T-helper 1 cell treated with Interleukin-12 subunit alpha and Interleukin-12 subunit beta and Interleukin-4 antibody, amounts not matched to agents 30 μg/mL and 1 μg/mL, for 36 hours (primary cell): Measurements from ENCODE around the gene HDAC8.

Experiments
- H3K27ac Mint-ChIP-seq: one replicate; pipeline ENCODE4 v1.8.0; 2021; ENCODE audit warnings: mild to moderate bottlenecking, mixed read lengths
- H3K27me3 Mint-ChIP-seq: one replicate; pipeline ENCODE4 v1.8.0; 2021; ENCODE audit warnings: low read depth, mixed read lengths
- H3K36me3 Mint-ChIP-seq: one replicate; pipeline ENCODE4 v1.8.0; 2021; ENCODE audit warnings: low read depth, mixed read lengths
- H3K4me1 Mint-ChIP-seq: one replicate; pipeline ENCODE4 v1.8.0; 2021; ENCODE audit warnings: low read depth, mixed read lengths
- H3K4me3 Mint-ChIP-seq: one replicate; pipeline ENCODE4 v1.8.0; 2021; ENCODE audit warnings: mild to moderate bottlenecking, moderate library complexity, mixed read lengths
- H3K9me3 Mint-ChIP-seq: one replicate; pipeline ENCODE4 v1.8.0; 2021; ENCODE audit warnings: mixed read lengths

The HDAC8 gene

DNA sequence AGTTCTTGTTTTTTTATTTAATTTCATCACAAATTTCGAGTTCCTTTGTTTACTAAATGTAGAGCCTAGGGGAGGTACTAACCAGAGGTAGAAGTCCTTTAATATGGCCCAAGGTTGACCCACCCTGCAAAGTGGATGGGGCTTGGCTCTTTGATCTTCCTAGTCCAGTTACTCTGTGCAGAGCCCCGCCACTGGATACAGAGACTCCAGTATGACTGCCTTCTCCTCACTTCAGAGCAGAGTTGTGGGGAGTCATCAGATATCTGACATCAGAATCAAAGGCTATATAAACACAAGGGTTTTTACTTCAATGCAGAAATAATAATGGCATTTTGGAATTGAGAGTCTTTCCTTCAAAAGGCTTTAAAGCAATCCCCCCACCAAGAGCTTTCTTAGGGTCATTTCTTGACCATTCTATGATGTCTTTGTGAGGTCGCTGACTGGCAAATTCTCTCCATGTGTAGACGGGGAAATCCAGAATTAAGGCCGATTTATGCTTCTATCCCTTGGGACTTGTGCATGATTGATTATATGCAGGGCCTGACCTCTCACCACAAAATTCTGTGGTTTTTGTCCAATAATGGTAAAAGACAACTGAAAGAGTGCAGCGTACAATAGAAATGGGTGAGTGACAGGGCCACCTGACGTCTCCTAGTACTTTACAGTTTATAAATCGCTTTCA, 178.7 kb downstream of the HDAC8 start:
- Mint-ChIP-seq H3K36me3 (no peaks in the 10 kb centered on the region), H3K9me3 (no peaks in the 10 kb centered on the region), H3K27ac (no peak overlapping the region), H3K27me3 (no peaks in the 10 kb centered on the region), H3K4me3 (no peak overlapping the region), H3K4me1 (no peaks in the 10 kb centered on the region)

GRCh38 chrX:72392816-72393800, 179.5 kb downstream of the HDAC8 start:
- Mint-ChIP-seq H3K27ac (no peak overlapping the region), H3K9me3 (no peaks in the 10 kb centered on the region), H3K4me3 (no peak overlapping the region), H3K36me3 (no peaks in the 10 kb centered on the region), H3K4me1 (no peaks in the 10 kb centered on the region), H3K27me3 (no peaks in the 10 kb centered on the region)

GRCh38 chrX:72392042-72392441, 180.6 kb downstream of the HDAC8 start:
- Mint-ChIP-seq H3K27ac (no peak overlapping the region), H3K9me3 (no peaks in the 10 kb centered on the region), H3K4me1 (no peaks in the 10 kb centered on the region), H3K4me3 (no peak overlapping the region), H3K27me3 (no peaks in the 10 kb centered on the region), H3K36me3 (peaks cover 3% of the 10 kb centered on the region)

GRCh38 chrX:72387247-72387646, 185.4 kb downstream of the HDAC8 start:
- Mint-ChIP-seq H3K4me3 (no peak overlapping the region), H3K4me1 (peaks cover 3% of the 10 kb centered on the region), H3K27me3 (no peaks in the 10 kb centered on the region), H3K27ac (no peak overlapping the region), H3K9me3 (no peaks in the 10 kb centered on the region), H3K36me3 (peaks cover 3% of the 10 kb centered on the region)

DNA sequence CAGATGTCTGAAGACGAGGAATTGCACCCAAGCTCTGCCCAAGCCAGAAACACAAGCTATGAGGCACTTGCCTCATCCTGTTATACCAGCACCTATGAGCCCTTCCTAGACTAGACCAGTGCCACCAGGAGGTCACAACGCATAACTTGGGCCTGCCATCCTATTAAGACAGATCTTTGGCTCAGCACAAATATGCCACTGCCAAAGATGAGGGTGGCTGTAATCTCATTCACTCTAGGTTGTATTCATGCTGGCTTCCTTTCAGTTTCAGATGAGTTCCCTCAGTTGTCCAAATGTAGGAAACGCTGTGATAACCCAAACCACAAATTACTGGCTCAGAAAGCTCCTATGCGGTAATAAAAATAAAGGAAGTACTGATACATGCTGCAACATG, 190.4 kb downstream of the HDAC8 start:
- Mint-ChIP-seq H3K4me3 (no peak overlapping the region), H3K27me3 (no peaks in the 10 kb centered on the region), H3K4me1 (peaks cover 3% of the 10 kb centered on the region), H3K36me3 (no peaks in the 10 kb centered on the region), H3K9me3 (no peaks in the 10 kb centered on the region), H3K27ac (no peak overlapping the region)

- Mint-ChIP-seq H3K36me3 (no peaks in the 10 kb centered on the region), H3K4me1 (peaks cover 3% of the 10 kb centered on the region), H3K4me3 (no peak overlapping the region), H3K27ac (no peak overlapping the region), H3K9me3 (no peaks in the 10 kb centered on the region), H3K27me3 (no peaks in the 10 kb centered on the region)
These were observed 191.0 kb downstream of the HDAC8 start for GRCh38 chrX:72381439-72382201.

DNA sequence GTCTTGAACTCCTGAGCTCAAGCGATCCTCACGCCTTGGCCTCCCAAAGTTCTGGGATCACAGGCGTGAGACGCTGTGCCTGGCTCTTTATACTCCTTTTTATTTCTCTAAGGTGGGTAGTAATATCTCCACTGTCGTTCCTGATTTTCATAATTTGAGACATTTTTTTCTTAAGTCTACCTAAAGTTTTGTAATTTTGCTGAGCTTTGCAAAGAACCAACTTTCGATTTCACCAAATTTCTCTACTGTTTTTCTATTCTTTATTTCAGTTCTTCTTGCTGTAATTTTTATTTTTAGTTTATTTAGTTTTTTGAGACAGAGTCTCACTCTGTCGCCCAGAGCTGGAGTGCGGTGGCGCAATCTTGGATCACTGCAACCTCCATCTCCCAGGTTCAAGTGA, 196.5 kb downstream of the HDAC8 start:
- Mint-ChIP-seq H3K4me3 (no peak overlapping the region), H3K27ac (no peak overlapping the region), H3K36me3 (no peaks in the 10 kb centered on the region), H3K4me1 (no peaks in the 10 kb centered on the region), H3K27me3 (no peaks in the 10 kb centered on the region), H3K9me3 (no peaks in the 10 kb centered on the region)

GRCh38 chrX:72373136-72373535, 199.5 kb downstream of the HDAC8 start:
- H3K27ac Mint-ChIP-seq: no peak overlapping the region
- no peak overlapping the region for H3K4me3 Mint-ChIP-seq
- H3K27me3 Mint-ChIP-seq: no peaks in the 10 kb centered on the region
- H3K36me3 Mint-ChIP-seq: peaks cover 3% of the 10 kb centered on the region
- no peaks in the 10 kb centered on the region for H3K4me1 Mint-ChIP-seq
- H3K9me3 Mint-ChIP-seq: no peaks in the 10 kb centered on the region

DNA sequence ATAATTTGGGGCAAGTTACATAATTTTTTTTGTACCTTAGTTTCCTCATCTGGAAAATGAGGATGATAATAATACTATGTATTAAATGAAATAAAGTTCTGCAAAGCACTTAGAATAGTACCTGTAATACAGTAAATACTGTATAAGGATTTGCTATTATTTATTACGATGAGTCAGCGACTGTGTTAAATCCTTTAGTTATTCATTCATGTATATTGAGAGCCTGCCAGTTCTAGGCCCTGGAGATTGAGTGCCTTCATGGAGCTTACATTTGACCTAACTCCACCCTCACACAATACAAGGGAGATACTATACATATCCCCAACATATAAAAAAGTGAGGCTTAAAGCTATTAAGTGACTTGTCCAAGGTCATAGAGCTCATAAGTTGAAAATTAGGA, 199.9 kb downstream of the HDAC8 start:
- no peak overlapping the region for H3K27ac Mint-ChIP-seq
- H3K4me3 Mint-ChIP-seq: no peak overlapping the region
- H3K9me3 Mint-ChIP-seq: no peaks in the 10 kb centered on the region
- no peaks in the 10 kb centered on the region for H3K4me1 Mint-ChIP-seq
- H3K36me3 Mint-ChIP-seq: peaks cover 3% of the 10 kb centered on the region
- no peaks in the 10 kb centered on the region for H3K27me3 Mint-ChIP-seq

DNA sequence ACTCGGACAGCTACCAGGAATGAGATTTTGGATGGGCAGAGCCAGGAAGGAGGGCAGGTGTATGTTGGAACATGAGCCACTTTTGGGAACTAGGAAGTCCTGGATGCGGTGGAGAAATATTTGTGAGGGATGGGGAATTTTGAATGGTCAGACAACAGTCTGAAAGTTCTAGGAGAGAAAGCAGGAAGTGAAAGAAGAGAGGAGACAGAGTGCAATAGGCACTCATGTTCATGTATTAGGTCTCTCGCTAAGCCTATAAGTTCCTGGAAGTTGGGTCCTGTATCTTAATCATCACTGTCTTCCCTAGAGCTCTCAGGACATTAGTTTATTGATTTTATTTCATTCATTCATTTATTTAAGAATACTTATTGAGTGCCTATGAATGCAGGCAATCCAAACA, 201.2 kb downstream of the HDAC8 start:
- peaks cover 3% of the 10 kb centered on the region for H3K36me3 Mint-ChIP-seq
- no peaks in the 10 kb centered on the region for H3K9me3 Mint-ChIP-seq
- H3K27ac Mint-ChIP-seq: no peak overlapping the region
- no peaks in the 10 kb centered on the region for H3K4me1 Mint-ChIP-seq
- no peak overlapping the region for H3K4me3 Mint-ChIP-seq
- no peaks in the 10 kb centered on the region for H3K27me3 Mint-ChIP-seq

GRCh38 chrX:72368796-72369195, 203.8 kb downstream of the HDAC8 start:
- H3K27ac Mint-ChIP-seq: no peak overlapping the region
- no peaks in the 10 kb centered on the region for H3K9me3 Mint-ChIP-seq
- no peak overlapping the region for H3K4me3 Mint-ChIP-seq
- H3K4me1 Mint-ChIP-seq: no peaks in the 10 kb centered on the region
- peaks cover 5% of the 10 kb centered on the region for H3K36me3 Mint-ChIP-seq
- no peaks in the 10 kb centered on the region for H3K27me3 Mint-ChIP-seq

- Mint-ChIP-seq H3K4me3 (no peak overlapping the region), H3K4me1 (no peaks in the 10 kb centered on the region), H3K27me3 (no peaks in the 10 kb centered on the region), H3K36me3 (peaks cover 5% of the 10 kb centered on the region), H3K9me3 (no peaks in the 10 kb centered on the region), H3K27ac (no peak overlapping the region)
These were observed 205.1 kb downstream of the HDAC8 start for GRCh38 chrX:72367516-72367915.

DNA sequence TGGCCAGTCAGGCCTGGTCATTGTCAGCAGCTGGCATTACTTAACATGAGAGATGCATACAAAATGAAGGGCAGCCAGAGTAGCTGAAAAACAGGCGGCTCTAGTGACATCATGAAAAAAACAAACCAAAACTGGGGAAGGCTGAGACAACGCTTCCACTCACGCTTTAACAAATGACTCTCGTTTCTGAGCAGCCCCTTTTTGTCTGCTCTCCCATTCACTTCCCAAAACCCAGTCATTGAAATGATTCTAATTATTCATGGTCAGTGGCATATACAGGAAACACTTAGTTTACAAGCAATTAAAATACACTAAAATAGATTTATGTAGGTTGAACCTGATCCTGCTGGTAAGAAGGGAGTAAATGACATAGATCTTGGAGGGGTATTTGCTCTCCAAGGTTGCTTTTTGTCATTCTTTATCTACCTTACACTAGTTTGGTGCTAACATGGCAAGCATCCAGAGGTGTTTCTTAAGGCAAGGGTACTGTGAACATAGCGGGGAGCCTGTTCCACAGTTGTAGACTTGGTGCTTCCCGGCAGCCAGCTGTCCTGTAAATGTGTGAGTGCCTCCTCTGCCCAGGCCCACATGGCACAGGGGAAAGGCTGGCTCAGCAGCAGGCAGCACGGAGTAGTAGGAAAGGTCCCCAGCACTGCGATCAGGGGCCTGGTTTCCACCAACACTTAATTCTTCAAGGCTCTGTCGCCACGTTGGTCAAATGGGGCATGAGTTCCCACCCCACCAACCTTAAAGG, 205.8 kb downstream of the HDAC8 start:
- Mint-ChIP-seq H3K27me3 (no peaks in the 10 kb centered on the region), H3K4me1 (no peaks in the 10 kb centered on the region), H3K36me3 (peaks cover 5% of the 10 kb centered on the region)

DNA sequence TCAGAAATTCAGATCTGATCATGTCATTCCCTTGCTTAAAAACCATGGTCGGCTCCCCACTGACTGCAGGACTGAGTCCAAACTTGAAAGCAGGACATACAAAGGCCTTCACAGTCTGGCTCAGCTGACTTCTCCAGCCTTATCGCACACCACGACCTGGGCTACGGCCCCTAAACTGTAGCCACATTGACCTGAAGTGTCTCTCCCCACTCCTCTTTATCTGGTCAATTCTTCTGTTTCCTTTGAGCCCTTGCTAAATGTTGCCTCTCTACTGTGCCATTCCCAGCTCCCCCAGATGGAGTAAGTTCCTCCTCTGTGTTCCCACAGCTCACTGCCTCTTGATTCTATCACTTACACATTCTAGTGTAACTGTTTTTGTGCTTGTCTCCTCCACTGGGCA, 206.5 kb downstream of the HDAC8 start:
- Mint-ChIP-seq H3K4me3 (no peak overlapping the region), H3K27me3 (no peaks in the 10 kb centered on the region), H3K4me1 (no peaks in the 10 kb centered on the region), H3K36me3 (peaks cover 5% of the 10 kb centered on the region), H3K27ac (no peak overlapping the region), H3K9me3 (no peaks in the 10 kb centered on the region)

More for the DNA sequence above, 205.8 kb downstream of the HDAC8 start:
- Mint-ChIP-seq H3K9me3 (no peaks in the 10 kb centered on the region), H3K27ac (no peak overlapping the region), H3K4me3 (no peak overlapping the region)
